ENCODE results near the gene CDS2. TPM values are rescaled to one million over a fixed set of nuclear protein-coding genes. Genes with fewer than 3 reads are reported as not detected.

CDS2 gene
- polyA plus RNA-seq, 3 donors from 2014 or later = 50.1 to 61.1 (median 54.8) TPM

GRCh38 chr20:5149892-5150225, 23.1 kb downstream of the CDS2 start:
- Mint-ChIP-seq H3K27me3 (ENCODE audit: low read depth in 3 of 3) (peaks cover 0 to 2% (median 0%) of the 10 kb centered on the region in 3 donors), H3K9me3 (no peaks in the 10 kb centered on the region), H3K4me3 (no peak overlapping the region), H3K36me3 (no peaks in the 10 kb centered on the region), H3K4me1 (peaks cover 50 to 77% of the 10 kb centered on the region in 2 donors), H3K27ac (no peak overlapping the region)
- DNase-seq = no peak

GRCh38 chr20:5150226-5151076, 23.6 kb downstream of the CDS2 start:
- peaks cover 49 to 77% of the 10 kb centered on the region in 2 donors for H3K4me1 Mint-ChIP-seq
- peaks cover 0 to 2% (median 0%) of the 10 kb centered on the region in 3 donors for H3K27me3 Mint-ChIP-seq (ENCODE audit: low read depth in 3 of 3)
- peak overlapping the region in 2 of 6 donors; percentile 3 to 56 for H3K27ac Mint-ChIP-seq
- no peaks in the 10 kb centered on the region for H3K36me3 Mint-ChIP-seq
- no peak overlapping the region for H3K4me3 Mint-ChIP-seq
- no peak for DNase-seq
- H3K9me3 Mint-ChIP-seq = no peaks in the 10 kb centered on the region

- peaks cover 43 to 75% of the 10 kb centered on the region in 2 donors for H3K4me1 Mint-ChIP-seq
Observed at GRCh38 chr20:5153152-5153467, 26.3 kb downstream of the CDS2 start.

DNA sequence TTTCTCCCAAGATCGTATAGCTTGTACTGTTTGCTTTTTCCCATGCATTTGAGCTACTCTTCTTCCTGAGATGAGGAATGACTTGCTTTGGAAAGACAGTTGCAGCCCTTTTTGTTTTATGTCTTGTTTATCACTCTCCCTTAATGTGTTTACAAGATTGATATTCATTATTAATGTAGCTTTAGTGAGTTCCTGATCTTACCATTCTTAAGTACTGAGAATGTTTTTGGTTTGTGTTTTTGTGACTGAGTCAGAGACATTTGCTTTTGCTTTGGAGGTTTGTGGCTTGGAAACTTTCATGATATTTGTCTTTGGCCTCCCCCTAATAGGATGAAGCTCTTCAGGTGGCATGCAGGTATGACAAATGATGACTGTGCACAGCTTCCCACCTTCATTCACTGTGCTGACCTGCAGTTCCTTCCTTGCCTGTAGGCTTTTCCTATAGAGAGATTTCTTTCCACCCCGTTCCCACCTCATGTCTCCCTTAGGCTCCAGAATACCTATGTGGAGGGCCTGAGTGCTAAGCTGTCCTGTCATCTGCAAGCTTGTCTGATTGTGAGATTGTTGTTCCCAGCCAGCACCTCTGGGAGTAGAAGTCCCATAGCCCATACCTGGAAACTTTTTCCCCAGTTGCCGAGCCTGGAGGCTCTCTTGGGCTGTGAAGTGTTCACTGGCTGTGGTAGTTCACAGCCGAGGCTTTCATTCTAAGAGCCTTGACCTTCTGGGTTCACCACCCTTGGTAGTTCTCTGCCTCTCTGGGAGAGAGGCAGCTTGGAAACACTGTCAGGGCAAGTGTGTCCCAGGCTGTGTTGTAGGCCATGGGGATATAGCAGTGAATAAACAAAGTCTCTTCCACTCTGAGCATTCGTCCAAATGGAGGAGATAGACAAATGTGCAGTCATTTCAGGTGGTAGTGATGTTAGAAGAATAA, 27.1 kb downstream of the CDS2 start:
- H3K9me3 Mint-ChIP-seq = no peaks in the 10 kb centered on the region
- H3K27ac Mint-ChIP-seq = peak overlapping the region in 2 of 6 donors; percentile 12 to 13
- peaks cover 41 to 67% of the 10 kb centered on the region in 2 donors for H3K4me1 Mint-ChIP-seq
- no peaks in the 10 kb centered on the region for H3K36me3 Mint-ChIP-seq
- peaks cover 0 to 5% (median 2%) of the 10 kb centered on the region in 3 donors for H3K27me3 Mint-ChIP-seq (ENCODE audit: low read depth in 3 of 3)
- no peak overlapping the region for H3K4me3 Mint-ChIP-seq
- DNase-seq = no peak

More at GRCh38 chr20:5153152-5153467, 26.3 kb downstream of the CDS2 start:
- H3K36me3 Mint-ChIP-seq = no peaks in the 10 kb centered on the region
- H3K27me3 Mint-ChIP-seq (ENCODE audit: low read depth in 3 of 3) = peaks cover 0 to 5% (median 2%) of the 10 kb centered on the region in 3 donors
- H3K4me3 Mint-ChIP-seq = no peak overlapping the region
- no peaks in the 10 kb centered on the region for H3K9me3 Mint-ChIP-seq
- H3K27ac Mint-ChIP-seq = no peak overlapping the region
- no peak for DNase-seq

DNA sequence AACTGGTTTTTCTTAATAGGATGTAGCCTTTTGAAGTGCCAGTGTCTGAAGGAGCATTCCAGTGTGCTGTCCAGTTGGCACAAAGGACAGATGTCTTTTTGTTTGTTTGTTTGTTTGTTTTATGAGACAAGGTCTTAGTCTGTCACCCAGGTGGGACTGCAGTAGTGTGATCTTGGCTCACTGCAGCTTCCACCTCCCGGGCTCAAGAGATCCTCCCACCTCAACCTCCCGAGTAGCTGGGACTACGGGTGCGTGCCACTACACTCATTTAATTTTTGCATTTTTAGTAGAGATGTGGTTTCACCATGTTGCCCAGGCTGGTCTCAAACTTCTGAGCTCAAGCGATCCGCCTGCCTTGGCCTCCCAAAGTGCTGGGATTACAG, 27.7 kb downstream of the CDS2 start:
- no peak for DNase-seq
- Mint-ChIP-seq H3K27me3 (ENCODE audit: low read depth in 3 of 3) (peaks cover 0 to 5% (median 2%) of the 10 kb centered on the region in 3 donors), H3K36me3 (no peaks in the 10 kb centered on the region), H3K4me1 (peaks cover 41 to 62% of the 10 kb centered on the region in 2 donors), H3K27ac (no peak overlapping the region), H3K9me3 (no peaks in the 10 kb centered on the region), H3K4me3 (no peak overlapping the region)

- Mint-ChIP-seq H3K27me3 (ENCODE audit: low read depth in 3 of 3) (peaks cover 0 to 5% (median 2%) of the 10 kb centered on the region in 3 donors), H3K27ac (peak overlapping the region in 4 of 6 donors; percentile 2 to 35 (median 23)), H3K4me3 (no peak overlapping the region), H3K9me3 (no peaks in the 10 kb centered on the region), H3K4me1 (peaks cover 41 to 66% of the 10 kb centered on the region in 2 donors), H3K36me3 (no peaks in the 10 kb centered on the region)
- no peak for DNase-seq
Observed at GRCh38 chr20:5155404-5155803, 28.6 kb downstream of the CDS2 start.

- no peak overlapping the region for H3K4me3 Mint-ChIP-seq
Observed at GRCh38 chr20:5156675-5157448, 30.1 kb downstream of the CDS2 start.

DNA sequence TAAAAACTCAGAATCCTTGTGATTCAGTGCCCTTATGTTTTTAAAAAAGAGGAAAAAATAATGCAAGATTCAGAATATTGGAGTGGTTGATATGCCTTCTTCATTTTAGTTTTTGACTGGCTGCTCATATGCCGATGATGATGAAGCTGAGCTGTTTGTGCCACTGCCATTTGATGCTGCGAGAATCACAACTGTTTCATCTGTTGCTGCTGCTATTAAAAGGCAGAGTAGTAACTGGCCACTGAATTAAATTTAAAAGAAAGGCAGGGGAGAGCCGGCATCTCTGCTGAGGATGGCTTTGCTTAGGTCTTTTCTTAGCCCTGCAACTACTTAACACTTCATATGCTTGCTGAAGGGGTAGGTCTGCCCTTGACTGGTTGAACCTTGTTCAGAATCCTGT, 33.1 kb downstream of the CDS2 start:
- no peak for DNase-seq
- Mint-ChIP-seq H3K9me3 (no peaks in the 10 kb centered on the region), H3K27ac (no peak overlapping the region), H3K36me3 (no peaks in the 10 kb centered on the region), H3K4me1 (peaks cover 39 to 71% of the 10 kb centered on the region in 2 donors), H3K27me3 (ENCODE audit: low read depth in 3 of 3) (peaks cover 0 to 8% (median 0%) of the 10 kb centered on the region in 3 donors), H3K4me3 (no peak overlapping the region)

More at GRCh38 chr20:5156675-5157448, 30.1 kb downstream of the CDS2 start:
- peaks cover 39 to 75% of the 10 kb centered on the region in 2 donors for H3K4me1 Mint-ChIP-seq
- H3K36me3 Mint-ChIP-seq = no peaks in the 10 kb centered on the region
- H3K27ac Mint-ChIP-seq = peak overlapping the region in 5 of 6 donors; percentile 1 to 62 (median 52)
- H3K9me3 Mint-ChIP-seq = no peaks in the 10 kb centered on the region
- H3K27me3 Mint-ChIP-seq (ENCODE audit: low read depth in 3 of 3) = peaks cover 0 to 8% (median 2%) of the 10 kb centered on the region in 3 donors
- no peak for DNase-seq

GRCh38 chr20:5160882-5161281, 34.1 kb downstream of the CDS2 start:
- no peaks in the 10 kb centered on the region for H3K9me3 Mint-ChIP-seq
- no peak overlapping the region for H3K27ac Mint-ChIP-seq
- peaks cover 0 to 8% (median 0%) of the 10 kb centered on the region in 3 donors for H3K27me3 Mint-ChIP-seq (ENCODE audit: low read depth in 3 of 3)
- H3K4me3 Mint-ChIP-seq = no peak overlapping the region
- H3K4me1 Mint-ChIP-seq = peaks cover 39 to 64% of the 10 kb centered on the region in 2 donors
- DNase-seq = no peak
- no peaks in the 10 kb centered on the region for H3K36me3 Mint-ChIP-seq

DNA sequence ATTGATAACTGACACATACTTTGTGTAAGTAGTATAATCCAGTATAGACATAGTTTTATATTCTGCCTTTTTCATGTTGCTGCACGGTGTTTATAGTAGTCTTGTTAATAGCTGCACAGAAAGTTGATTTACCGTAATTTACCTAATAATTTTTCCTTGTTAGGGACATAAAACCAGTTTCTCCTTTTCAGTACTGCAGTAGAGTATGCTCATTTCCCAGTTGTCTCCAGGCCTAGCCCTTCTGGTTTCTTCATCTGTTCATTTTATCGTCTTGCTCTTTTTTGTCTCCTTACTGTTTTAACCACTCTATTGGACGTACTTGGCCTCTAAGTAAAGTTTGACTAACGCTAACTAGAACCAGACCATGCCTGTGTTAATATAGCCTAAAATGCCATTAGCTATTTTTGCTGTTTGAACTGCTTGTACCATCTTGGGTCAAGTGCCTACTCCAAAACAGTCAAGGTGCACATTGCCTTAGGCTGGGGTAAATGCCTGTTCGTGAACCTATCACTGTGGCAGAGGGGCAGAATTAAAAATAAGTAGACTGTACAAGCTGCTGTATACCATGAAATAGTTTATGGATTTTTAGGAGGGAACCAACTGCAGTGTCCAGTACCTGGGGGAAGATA, 34.8 kb downstream of the CDS2 start:
- H3K27ac Mint-ChIP-seq = no peak overlapping the region
- H3K4me1 Mint-ChIP-seq = peaks cover 40 to 64% of the 10 kb centered on the region in 2 donors
- peaks cover 0 to 5% (median 0%) of the 10 kb centered on the region in 3 donors for H3K27me3 Mint-ChIP-seq (ENCODE audit: low read depth in 3 of 3)
- H3K4me3 Mint-ChIP-seq = no peak overlapping the region
- DNase-seq = no peak
- no peaks in the 10 kb centered on the region for H3K36me3 Mint-ChIP-seq
- no peaks in the 10 kb centered on the region for H3K9me3 Mint-ChIP-seq

GRCh38 chr20:5164645-5165625, 38.1 kb downstream of the CDS2 start:
- DNase-seq = no peak
- Mint-ChIP-seq H3K36me3 (no peaks in the 10 kb centered on the region), H3K9me3 (no peaks in the 10 kb centered on the region), H3K4me3 (no peak overlapping the region), H3K27ac (peak overlapping the region in 1 of 6 donors; percentile 57), H3K27me3 (ENCODE audit: low read depth in 3 of 3) (peaks cover 0 to 2% (median 0%) of the 10 kb centered on the region in 3 donors), H3K4me1 (peaks cover 62 to 76% of the 10 kb centered on the region in 2 donors)

All from immature natural killer cell (primary cell).